UCSD-AML1 (cell line): Measurements from ENCODE around the gene LIPC.
"Not testable (repeated sequence)": the region's sequence is repeated elsewhere in the genome, so short reads cannot be mapped to it uniquely, and the experiment has no call there.

Experiments used
- DNase-seq: peaks from one replicate; lab custom pipeline; 2025; ENCODE audit not compliant: unreplicated experiment; lab: John Stamatoyannopoulos, UW

LIPC gene

DNA sequence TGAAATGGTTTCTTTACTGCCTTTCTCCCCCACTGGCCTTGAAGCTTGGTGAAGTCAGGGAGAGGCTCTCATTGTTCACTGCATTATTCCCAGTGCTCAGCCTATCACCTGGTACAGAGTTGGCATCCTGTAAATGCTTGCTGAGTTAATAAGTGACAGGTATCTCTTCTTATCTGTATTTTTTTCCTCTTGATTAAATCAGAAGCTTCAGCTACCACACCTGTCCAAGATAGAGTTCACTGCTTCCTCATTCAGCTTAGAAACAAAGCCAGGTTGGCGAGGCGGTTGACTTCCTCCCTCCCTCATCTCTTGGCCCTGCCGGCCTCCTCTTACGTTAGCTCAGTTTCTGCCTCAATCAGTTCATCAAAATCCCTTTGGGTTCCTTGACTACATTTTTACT, 142.8 kb downstream of the LIPC start:
- no peak for DNase-seq

DNA sequence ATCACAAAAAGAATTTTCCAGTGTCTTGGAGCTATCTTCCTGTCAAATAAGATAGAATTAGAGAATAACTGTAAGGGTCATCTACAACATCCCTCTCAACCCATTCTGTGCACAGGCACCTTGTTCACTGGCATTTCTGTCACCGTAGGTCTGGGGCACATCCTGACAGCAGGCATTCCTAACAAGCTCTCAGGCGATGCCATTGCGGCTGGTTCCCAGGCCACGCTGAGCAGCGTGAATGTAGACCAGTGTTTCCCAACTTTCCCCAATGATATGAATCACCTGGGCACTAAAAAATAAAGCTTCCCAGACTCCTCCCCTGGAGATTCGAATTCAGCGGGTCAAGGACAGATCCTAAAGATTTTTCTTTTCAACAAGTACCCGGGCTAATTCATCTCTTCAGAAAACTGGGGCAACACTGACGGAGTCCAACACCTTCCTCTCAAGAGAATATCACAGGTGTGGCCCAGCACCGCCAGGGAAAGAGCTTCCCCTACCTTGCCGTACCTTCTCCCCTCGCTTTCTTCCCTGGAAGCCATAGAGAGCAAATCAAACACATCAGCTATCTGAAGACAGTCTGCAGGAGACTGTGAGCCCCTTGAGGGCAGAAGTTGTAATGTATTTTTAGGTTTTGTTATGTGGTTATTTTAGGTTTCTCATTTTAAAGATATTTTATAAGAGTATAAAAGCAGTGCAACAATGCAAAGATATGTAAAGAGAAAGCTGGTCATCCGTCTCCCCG, 143.4 kb downstream of the LIPC start:
- no peak for DNase-seq

DNA sequence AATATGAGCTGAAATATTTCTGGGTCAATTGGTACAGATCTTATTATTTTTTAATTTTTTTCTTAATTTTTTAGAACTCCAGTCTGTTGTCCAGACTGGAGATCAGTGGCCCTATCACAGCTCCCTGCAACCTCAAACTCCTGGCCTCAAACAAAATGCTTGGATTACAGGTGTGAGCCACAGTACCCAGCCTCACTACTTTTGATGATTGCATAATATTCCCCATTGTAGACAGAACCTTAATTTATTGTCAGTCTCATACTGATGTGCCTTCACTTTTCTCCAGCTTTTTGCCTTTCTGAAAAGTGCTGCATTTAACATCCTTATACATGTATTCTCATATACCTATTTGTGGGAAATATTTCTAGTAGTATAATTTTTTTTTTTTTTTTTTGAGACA, 144.9 kb downstream of the LIPC start:
- DNase-seq = no peak

DNA sequence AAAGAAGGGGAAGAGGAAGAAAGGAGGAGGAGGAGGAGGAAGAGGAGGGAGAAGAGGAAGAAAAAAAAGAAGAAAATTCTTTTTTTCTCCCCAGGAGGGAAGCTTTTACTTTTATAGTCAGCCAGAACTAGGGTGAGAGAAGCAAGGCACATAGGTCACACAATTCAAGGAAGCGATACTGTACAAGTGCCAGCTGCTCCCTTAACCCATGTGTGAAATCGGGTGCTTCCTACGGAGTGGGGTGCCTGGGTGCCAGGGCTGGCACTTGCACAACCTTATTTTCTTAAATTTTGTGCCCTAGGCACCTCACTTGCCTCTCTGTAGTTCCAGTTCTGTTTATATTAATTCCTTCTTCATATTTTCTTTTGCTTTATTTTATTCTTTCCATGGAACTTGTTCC, 150.4 kb downstream of the LIPC start:
- no peak for DNase-seq

DNA sequence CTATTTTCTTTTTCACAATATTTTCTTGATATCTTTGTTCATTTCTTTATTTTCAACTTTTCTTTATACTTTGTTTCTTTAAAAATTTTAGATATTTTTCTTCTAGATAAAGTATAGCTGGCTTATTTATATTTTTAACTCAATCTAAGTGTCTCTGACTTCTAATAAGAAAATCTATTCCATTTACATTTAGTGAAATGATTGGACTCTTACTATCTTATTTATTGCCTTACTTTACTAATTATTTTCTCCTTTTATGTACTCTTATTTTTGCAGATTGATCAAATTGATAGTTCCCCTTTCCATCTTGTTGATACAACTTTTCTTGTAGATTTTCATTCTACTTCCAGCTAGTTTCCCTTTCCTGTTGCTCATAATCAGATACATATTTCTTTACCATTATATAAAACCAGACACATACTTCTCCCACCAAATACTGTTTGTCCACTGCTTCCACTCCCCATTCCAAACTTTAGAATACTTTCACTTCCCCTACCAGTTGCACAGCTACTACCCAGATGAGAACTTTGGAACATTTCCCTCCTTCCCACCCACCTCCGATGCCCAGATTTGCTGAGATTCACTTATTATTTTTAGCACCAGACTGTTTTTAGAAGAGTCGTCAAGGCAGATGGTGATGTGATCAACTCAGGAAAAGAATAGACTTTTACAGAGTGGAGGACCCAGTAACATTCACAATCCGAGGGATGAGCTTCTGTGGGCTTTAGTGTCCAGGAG, 151.5 kb downstream of the LIPC start:
- DNase-seq = no peak

DNA sequence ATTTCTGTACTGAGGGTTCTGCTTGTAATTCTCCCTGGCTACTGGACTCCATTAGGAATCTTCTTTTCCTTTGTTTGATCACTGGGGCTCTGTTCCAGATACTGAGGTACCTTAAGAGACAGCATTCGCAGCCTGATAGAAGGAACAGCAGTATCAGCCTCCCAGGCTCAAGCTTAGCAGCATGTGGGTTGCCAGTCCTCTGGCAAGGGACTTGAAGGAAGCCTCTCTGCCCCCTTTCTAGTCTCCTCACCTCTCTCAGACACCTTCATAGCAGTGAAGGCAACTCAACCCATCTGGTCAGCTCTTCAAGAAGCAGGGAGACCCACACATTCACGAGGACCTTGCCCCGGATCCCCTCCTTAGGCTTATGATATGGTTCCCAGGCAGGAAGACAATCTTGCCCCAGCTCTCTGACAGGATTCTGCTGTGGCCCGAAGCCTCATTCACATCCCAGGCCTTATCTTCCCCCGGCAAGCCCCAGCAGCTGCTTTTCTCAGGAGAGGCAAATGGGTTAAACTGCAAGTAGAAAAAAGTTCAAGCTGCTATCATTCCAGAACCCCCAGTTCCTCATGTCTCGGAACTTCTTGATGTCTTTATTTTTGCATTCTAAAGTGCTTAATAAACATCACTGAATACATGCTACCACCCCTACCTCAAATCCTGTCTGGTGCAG, 153.1 kb downstream of the LIPC start:
- DNase-seq = peak; percentile 34

DNA sequence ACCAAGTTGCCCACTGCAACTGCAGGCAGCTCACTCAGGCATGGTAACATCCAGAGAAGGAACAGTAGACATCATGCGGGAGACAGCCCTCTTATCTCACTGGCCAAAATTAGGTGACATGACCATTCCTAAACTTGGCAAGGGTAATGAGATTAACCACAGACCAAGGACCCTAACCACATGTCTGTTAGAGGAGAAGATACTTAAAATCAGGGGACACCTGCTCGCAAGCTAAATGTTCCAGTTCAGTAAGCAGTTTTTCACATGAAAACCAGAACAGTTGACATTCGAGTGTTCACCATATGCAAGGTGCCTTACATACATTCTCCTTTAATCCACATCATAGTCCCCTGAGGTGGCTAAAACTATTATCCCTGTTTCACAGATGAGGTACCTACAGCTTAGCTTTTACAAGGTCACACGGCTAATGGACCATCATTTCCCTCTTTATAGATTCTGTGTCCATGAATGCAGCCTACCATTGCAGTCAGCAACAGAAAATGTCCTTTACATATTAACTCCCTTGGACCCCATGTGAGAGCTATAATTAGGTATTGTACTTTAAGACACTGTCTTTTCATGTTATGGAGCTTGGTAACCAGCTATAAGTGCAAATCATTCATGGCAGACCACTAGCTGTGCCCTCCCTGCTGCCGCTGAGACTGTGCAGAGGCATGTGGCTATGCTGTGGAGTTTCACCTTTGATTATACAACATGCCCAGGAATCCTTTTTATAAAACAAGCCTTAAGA, 154.1 kb downstream of the LIPC start:
- DNase-seq = no peak

DNA sequence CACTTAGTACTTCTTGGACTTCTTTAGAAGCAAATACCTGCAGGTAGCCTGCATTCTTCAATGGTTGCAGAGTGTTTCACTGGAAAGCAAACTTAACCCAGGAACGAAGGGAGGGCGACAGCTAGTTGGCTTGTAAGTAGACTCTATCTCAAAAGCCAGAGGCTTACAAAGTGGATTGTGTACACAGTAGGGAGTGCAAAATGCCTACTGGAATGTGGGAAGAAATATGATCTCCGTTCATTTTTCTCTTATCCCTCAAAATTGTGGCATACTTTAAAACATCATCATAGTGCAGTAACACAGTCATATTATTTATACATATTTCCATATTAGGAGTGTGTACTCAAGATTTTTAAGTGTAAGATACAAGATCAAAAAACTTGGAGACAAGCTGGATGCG, 155.7 kb downstream of the LIPC start:
- no peak for DNase-seq

DNA sequence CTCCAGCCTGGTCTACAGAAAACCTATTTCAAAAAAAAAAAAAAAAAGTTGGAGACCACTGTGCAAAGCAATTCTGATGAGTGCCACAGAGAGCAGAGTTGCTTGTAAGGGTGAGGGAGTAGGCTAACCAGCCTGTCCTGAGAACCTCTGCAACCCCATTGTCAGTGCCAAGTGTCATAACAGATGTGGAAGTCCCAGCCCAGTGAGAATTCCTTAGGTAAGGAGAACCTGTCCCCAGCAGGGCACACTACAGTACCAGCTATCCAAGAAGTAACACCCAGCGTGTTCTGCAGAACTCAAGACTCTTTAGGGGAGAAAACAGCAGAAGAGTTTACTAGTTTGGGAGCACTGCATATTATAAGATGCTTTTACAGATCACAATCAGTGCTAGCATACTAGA, 156.3 kb downstream of the LIPC start:
- DNase-seq = no peak

DNA sequence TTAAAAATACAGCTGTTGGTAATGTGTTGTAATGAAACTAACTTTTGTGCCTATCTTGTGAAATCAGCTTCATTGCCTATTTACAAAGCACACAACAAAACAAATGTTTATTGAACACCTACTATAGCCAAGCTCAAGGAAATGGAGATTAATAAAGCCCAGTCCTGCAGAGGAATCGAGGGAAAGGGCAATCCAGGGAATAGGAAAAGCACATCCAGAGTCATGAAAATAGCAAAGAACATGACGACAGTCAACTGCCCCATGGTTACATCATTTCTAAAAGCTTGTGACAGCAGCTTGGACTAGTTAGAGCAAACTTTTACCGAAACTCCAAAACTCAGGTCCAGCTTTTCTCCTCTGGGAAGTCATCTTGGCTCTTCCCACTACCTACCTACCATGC, 157.3 kb downstream of the LIPC start:
- DNase-seq = no peak

DNA sequence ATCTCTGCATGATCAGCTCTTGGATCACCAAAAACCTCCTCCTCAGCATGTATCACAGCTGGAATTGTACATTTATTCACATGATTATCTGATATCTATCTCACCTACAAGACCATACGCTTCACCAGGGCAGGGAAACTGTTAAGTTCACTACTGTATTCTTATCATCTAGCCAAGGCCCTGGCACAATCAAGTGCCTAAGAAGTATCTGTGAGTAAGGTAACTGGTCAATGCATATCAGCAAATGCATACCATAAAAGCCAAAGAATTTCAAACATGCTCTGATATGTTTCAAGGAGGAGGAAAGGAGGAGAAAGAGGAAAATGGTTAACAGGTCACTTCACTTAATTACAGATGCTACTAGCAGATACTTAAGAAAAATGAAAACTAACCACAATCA, 158.4 kb downstream of the LIPC start:
- no peak for DNase-seq

DNA sequence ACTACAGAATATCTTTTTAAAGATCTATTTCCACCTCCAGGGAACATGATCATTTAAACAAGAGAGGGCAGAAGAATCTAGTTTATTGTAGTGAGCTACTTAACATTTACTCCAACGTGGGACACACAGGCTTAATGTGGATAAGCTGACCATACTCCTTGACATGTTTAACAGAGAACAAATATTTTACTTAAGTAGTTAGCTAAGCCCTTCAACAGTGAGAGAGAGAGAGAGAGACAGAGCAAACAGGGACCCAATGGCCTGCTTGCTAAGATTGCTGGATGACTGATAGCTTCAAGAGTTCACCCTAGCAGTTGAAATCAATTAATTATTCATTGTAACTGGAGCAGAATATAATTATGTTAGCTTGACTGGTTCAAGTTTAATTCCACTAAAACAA, 159.1 kb downstream of the LIPC start:
- DNase-seq = no peak

DNA sequence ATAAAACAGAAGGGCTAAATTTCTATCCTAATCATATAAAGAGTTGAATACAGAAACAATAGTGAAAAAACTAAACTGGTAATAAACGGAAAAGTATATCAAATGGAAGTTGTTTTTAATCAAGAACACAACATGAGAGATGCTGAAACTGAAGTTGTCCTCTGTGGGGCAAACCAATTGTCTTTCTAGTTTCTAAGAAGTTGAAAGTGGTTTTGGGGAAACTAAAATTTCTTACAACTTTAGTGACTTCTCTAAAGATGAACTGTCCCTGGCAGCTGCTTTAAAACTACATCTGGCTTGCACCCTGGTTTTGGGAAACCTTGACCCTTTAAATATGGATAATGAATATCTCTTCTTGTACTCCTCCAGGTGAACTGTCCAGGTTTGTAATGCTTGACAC, 162.1 kb downstream of the LIPC start:
- DNase-seq = no peak

DNA sequence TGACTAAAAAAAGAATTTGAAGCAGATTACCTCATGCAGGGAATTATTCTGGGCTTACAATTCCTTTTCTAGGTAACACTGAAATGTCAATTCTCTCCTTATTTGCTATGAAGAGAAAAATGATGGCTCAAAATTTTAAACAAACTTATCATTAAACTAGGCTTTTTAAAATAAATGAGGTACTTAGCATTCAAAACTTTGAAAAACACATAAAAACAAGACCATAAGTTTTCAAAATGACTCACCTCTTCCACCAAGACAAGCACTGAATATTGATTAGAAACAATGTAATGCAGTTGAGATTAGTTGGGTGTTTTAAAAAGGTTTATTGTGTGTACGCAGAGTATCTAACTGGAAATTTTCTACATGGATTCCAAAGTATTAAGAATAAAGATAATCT, 163.1 kb downstream of the LIPC start:
- DNase-seq = no peak

DNA sequence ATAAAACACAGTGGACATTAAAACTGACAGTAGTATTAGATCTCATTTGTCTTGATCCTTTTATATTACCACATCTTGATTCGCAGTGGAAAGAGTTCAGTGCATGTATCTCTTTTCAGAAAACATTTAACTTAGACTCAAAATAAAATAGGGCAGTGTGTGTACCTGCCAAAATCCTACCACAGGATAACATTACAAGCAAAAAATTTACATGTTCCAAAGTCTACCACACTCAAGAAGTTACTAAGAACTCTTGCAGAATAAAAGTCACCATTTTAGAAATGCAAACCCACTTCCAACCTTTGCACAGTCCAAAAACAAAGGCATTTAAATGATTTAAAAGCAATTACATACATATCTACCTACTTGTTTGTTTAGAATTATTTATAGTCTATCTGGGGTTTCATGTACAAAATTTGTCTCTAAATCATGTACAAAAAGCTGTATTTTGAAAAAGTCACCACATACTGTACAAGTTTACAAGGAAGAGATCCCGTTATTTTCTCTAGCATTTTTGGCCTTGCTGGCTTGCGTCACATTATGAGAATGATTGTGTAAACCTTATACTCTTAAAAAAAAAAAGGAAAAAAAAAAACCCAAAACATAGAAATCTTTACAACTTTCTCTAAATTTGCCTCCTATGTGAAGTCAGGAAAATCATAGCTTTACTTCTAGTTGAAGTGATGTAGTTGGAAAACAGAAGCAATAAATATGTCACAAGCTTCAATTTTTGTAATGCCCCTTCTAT, 163.9 kb downstream of the LIPC start:
- DNase-seq = no peak

DNA sequence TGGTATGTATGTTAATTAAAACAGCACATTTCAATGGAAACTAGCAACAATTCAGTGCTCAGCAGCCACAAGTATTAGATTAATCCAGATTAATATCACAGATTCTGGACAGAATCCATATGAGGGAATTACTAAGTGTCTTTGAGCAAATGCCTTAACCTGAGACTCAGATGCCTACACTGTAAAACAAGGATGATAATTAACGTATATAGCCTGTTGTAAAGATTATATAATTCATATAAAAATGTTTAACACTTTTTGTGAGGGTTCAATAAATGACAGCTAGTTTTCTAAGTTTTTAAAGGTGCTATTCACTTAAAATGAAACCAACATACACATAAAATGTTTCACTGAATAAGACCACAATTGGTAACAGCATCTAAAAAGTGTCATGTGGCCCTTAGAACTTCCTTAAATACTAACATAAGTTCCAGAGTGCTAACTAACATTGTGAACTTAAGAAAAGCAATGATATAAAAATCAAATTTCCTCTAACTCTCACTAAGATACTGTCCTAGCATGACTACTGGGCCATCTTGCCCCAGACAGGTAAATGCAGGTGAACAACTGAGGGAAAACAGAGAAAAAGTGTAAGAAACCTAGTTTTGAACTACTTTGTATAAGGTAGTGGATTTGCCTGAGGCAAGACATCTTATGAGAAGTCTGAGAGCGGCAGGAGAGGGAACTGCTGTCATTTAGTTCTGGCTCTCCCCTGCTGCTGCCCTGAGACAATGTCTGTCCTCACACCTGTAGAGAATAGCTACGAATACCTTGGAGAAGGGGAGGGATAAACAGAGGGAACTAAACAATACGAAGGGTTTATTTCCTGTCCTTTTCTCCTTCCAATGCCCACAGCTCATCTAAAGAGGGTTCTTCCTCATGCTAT, 166.4 kb downstream of the LIPC start:
- no peak for DNase-seq

DNA sequence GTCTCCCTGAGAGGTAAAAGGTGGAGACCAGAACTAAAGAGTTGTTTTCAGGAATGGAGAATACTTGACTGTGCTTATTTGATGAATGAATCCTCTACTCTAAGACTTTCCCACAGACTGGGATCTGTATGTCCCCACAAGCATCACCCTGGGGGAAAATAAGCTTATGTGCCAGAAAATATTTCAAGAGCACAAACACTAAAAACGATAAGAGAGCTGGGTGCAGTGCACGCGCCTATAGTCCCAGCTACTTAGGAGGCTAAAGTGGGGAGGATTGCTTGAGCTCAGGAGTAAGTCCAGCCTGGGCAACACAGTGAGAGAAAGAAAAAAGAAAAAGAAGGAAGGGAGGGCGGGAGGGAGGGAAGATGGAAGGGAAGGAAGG, 167.0 kb downstream of the LIPC start:
- DNase-seq = no peak

DNA sequence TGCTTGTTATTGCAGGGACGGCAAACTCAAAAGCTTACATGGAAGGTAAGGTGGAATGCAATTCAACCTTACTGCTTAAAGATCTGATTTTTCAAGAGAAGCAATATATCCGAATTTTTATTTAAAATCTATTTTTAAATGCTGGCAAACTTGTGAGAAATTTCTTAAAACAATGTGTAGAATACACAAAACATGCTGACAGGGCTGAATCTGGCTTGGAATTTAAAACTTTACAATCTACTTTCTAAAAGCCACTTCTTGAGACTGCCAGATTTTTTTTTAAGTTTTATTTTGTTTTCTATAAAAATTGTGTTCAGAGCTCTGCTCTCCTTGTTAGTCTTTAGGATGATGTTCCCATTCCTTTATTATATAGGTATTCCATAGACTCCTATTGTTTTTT, 171.0 kb downstream of the LIPC start:
- DNase-seq = no peak

DNA sequence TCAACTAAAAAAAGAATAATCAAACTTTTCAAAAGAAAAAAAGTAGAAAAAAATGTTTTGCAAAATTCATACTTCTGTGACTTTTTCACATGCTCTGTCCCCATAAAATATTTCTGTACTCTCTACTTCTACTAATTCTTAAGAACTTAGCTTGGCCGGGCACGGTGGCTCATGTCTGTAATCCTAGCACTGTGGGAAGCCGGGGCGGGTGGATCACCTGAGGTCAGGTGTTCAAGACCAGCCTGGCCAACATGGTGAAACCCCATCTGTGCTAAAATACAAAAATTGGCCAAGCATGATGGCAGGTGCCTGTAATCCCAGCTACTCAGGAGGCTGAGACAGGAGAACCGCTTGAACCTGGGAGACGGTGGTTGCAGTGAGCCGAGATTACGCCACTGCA, 172.1 kb downstream of the LIPC start:
- not testable (repeated sequence) for DNase-seq

DNA sequence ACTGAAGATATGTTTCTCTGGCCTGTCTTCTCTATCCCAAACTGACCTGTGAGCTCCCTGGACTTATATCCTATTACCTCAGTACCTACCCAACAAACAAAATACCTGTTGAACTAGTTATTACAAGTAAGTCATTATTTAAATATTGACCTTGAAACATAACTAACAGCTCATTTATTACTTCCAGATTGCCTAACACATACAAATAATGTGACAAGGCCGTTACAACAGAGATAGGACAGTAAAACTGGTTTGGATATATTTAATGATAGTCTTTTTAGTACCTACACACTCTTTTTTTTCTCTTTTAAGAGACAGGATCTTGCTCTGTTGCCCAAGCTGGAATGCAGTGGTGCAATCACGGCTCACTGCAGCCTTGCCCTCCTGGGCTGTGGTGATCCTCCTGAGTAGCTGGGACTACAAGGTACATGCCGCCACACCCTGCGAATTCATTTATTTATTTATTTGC, 172.7 kb downstream of the LIPC start:
- DNase-seq = no peak
